WERI-Rb-1 (cell line): Measurements from ENCODE around the gene FAM3D.

Experiments
- DNase-seq: peaks from one replicate; pipeline ENCODE4 v3.0.0-alpha.2; 2020
- H3K27ac ChIP-seq: fragments of 250-450 bp; sonication (Bioruptor Pico); 2 replicates; pipeline ENCODE4 v1.5.1; 2020; ENCODE audit warnings: mild to moderate bottlenecking, moderate library complexity
- H3K27me3 ChIP-seq: fragments of 250-450 bp; sonication (Bioruptor Pico); 2 replicates; pipeline ENCODE4 v1.5.1; 2021; ENCODE audit warnings: mild to moderate bottlenecking, low read depth, moderate library complexity; ENCODE audit not compliant: insufficient read depth, severe bottlenecking
- H3K36me3 ChIP-seq: fragments of 250-450 bp; sonication (Bioruptor Pico); 2 replicates; pipeline ENCODE4 v1.5.1; 2020; ENCODE audit warnings: mild to moderate bottlenecking, moderate library complexity
- H3K4me3 ChIP-seq: 2 replicates; pipeline ENCODE4 v1.5.1; 2011; ENCODE audit warnings: low read depth, mild to moderate bottlenecking, control low read depth, low read length
- H3K9me3 ChIP-seq: fragments of 250-450 bp; sonication (Bioruptor Pico); 2 replicates; pipeline ENCODE4 v1.5.1; 2021; ENCODE audit warnings: mild to moderate bottlenecking, moderate library complexity; ENCODE audit not compliant: severe bottlenecking
- CTCF ChIP-seq: IDR thresholded peaks from 2 replicates; pipeline ENCODE4 v1.5.1; 2011; ENCODE audit warnings: low read depth, mild to moderate bottlenecking, control low read depth, inconsistent platforms, low read length

The FAM3D gene

GRCh38 chr3:58659051-58659675, 7.4 kb downstream of the FAM3D start:
- no peaks in the 10 kb centered on the region for H3K36me3 ChIP-seq
- peak; percentile 52 for DNase-seq
- peak; percentile 72 for TF ChIP-seq CTCF

GRCh38 chr3:58658508-58658907, 8.1 kb downstream of the FAM3D start:
- H3K9me3 ChIP-seq = no peaks in the 10 kb centered on the region
- DNase-seq = no peak

More at GRCh38 chr3:58659051-58659675, 7.4 kb downstream of the FAM3D start:
- no peak overlapping the region for H3K27ac ChIP-seq
- H3K9me3 ChIP-seq = no peaks in the 10 kb centered on the region
- H3K4me3 ChIP-seq = no peak overlapping the region
- H3K27me3 ChIP-seq = no peaks in the 10 kb centered on the region

GRCh38 chr3:58657571-58658141, 8.9 kb downstream of the FAM3D start:
- Histone ChIP-seq H3K36me3 (no peaks in the 10 kb centered on the region), H3K4me3 (no peak overlapping the region), H3K27ac (no peak overlapping the region), H3K27me3 (no peaks in the 10 kb centered on the region), H3K9me3 (no peaks in the 10 kb centered on the region)
- no peak for DNase-seq
- TF ChIP-seq CTCF = no peak

More at GRCh38 chr3:58658508-58658907, 8.1 kb downstream of the FAM3D start:
- H3K4me3 ChIP-seq = no peak overlapping the region
- no peaks in the 10 kb centered on the region for H3K36me3 ChIP-seq
- no peak for TF ChIP-seq CTCF
- H3K27ac ChIP-seq = no peak overlapping the region
- H3K27me3 ChIP-seq = no peaks in the 10 kb centered on the region

- H3K36me3 ChIP-seq = no peaks in the 10 kb centered on the region
- no peak for DNase-seq
- no peak overlapping the region for H3K4me3 ChIP-seq
- H3K27me3 ChIP-seq = no peaks in the 10 kb centered on the region
- no peaks in the 10 kb centered on the region for H3K9me3 ChIP-seq
- H3K27ac ChIP-seq = no peak overlapping the region
- TF ChIP-seq CTCF = no peak
Observed at GRCh38 chr3:58657036-58657520, 9.5 kb downstream of the FAM3D start.

- TF ChIP-seq CTCF = no peak
- Histone ChIP-seq H3K27ac (no peak overlapping the region), H3K36me3 (no peaks in the 10 kb centered on the region), H3K27me3 (no peaks in the 10 kb centered on the region), H3K9me3 (no peaks in the 10 kb centered on the region), H3K4me3 (no peak overlapping the region)
- DNase-seq = no peak
Observed at GRCh38 chr3:58656631-58657030, 9.9 kb downstream of the FAM3D start.
